IPS-11a (cell line): ENCODE results near the gene HSPA1A.

Source experiments
- H3K4me3 ChIP-seq: one replicate; pipeline ENCODE4 v1.5.1; 2013; ENCODE audit warnings: low read depth, low read length, control low read depth

The HSPA1A gene

DNA sequence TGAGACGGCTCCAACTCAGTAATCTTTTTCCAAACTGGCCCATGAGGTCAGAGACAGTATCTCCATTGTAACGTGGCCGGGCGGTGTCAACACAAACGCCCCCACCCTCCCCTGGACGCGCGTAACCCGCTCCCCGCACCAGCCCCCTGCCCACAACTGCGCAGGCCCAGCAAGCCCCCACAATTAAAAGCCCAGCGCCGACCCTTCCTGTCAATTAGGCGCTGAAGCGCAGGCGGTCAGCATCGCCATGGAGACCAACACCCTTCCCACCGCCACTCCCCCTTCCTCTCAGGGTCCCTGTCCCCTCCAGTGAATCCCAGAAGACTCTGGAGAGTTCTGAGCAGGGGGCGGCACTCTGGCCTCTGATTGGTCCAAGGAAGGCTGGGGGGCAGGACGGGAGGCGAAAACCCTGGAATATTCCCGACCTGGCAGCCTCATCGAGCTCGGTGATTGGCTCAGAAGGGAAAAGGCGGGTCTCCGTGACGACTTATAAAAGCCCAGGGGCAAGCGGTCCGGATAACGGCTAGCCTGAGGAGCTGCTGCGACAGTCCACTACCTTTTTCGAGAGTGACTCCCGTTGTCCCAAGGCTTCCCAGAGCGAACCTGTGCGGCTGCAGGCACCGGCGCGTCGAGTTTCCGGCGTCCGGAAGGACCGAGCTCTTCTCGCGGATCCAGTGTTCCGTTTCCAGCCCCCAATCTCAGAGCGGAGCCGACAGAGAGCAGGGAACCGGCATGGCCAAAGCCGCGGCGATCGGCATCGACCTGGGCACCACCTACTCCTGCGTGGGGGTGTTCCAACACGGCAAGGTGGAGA is at the start of gene HSPA1A, which contains the start of gene HSPA1L:
Gene HSPA1A, plus strand, starts transcription at position 519 of the 814 bp plus-strand sequence. Its CDS starts 214 bp downstream, at position 733.
Gene HSPA1L, minus strand, starts transcription at position 259 of the 814 bp plus-strand sequence. CDS start 3,311 bp downstream, outside the sequence.
- peak within 1 kb of the TSS; percentile 35 for H3K4me3 ChIP-seq

DNA sequence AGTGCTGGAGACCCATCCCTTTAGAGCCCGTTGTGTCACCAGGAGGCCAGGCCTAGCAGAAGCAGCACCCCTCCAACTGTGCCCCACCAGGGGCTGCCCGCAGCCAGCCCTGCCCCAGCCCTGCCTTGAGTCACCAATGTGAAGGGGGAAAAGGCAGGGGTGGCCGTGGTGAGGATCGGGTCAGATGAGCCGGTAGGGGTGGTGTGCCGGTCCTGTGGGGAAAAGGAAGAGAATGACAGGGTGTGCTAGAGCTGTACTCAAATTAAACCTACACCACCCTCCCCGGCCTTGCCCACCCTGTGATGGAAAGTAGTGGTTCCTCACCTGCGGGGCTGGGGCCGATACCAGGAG is 49.8 kb upstream of the HSPA1A start:
- no peak overlapping the region for H3K4me3 ChIP-seq

GRCh38 chr6:31765910-31766794 is 49.2 kb upstream of the HSPA1A start:
- H3K4me3 ChIP-seq: no peak overlapping the region

- no peak overlapping the region for H3K4me3 ChIP-seq
Observed at GRCh38 chr6:31767096-31767645, 48.2 kb upstream of the HSPA1A start.

DNA sequence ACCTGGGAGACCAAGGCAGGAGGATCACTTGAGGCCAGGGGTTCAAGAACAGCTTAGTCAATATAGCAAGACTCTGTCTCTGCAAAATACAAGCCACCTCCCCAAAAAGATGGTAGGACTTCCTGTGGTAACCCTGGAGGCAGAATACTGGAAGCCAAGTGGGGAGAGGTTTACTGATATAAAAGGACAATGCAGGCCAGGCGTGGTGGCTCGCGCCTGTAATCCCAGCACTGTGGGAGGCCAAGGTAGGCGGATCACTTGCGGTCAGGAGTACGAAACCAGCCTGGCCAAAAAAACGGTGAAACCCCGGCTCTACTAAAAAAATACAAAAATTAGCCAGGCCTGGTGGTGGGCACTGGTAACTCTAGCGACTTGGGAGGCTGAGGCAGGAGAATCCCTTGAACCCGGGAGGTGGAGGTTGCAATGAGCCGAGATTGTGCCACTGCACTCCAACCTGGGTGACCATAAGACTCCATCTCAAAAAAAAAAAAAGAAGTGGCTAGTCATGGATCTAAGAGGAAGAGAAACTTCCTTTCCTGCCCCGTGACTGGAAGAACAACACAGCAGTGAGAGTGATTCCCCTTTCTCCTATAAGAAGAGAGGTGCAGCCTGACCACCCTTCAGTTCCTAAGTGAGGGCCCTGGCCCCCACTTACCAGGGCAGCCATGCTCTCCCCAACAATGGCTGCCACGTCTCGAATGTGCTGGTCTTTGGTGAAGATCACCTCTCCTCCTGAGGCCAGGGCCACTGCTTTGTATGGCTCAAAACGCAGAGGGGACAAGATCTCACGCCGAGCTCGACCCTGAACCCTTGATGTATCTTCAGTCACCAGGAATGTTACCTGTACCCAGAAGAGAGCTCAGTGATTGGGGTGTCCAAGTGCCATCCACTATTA is 46.7 kb upstream of the HSPA1A start:
- no peak overlapping the region for H3K4me3 ChIP-seq

DNA sequence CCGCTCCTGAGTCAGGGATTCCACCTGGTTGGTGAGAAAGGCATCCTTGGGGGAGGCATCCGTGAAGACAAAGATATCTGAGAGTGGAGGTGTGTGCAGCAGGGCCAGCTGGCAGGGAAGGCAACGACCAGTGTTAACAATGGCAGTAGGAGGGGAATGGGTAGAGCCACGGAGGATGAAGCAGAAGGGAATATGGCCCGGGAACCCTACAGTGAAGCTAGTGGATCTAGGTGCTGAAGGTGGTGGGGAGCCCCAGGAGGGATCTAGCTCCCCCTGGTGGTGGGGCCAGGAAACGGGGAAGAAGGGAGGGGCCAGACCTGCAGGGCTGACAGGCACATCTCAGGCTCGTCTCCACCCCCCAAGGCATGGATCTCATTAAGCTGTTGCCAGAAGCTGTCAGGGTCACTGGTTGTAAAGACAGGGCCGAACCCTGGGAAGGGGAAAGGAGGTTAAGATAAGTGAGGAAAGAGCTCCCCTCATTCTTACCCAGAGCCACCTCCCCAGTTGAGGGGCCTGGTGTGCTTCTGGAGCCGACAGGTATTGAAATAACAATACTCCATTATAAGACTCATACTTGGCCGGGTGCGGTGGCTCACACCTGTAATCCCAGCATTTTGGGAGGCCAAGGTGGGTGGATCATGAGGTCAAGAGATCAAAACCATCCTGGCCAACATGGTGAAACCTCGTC is 45.5 kb upstream of the HSPA1A start:
- no peak overlapping the region for H3K4me3 ChIP-seq

GRCh38 chr6:31770860-31771259 is 44.5 kb upstream of the HSPA1A start:
- no peak overlapping the region for H3K4me3 ChIP-seq

DNA sequence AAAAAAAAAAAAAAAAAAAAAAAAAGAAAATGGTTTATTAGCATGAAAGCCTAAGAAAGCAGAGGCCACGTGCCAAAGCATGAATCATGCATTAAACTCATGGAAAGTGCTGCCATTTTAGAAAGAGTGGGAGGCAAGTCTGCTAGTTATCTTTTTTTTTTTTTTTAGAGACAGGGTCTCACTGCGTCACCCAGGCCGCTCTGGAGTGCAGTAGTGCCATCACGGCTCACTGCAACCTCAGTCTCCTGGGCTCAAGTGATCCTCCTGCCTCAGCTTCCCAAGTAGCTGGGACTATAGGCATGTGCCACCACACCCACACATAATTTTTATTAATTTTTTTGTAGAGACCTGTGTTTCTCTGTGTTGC is 43.4 kb upstream of the HSPA1A start:
- no peak overlapping the region for H3K4me3 ChIP-seq

GRCh38 chr6:31775184-31775583 is 40.2 kb upstream of the HSPA1A start:
- H3K4me3 ChIP-seq: no peak overlapping the region

- no peak overlapping the region for H3K4me3 ChIP-seq
Observed at GRCh38 chr6:31775633-31776484, 39.5 kb upstream of the HSPA1A start.

- no peak overlapping the region for H3K4me3 ChIP-seq
Observed at GRCh38 chr6:31776485-31776988, 38.8 kb upstream of the HSPA1A start.

DNA sequence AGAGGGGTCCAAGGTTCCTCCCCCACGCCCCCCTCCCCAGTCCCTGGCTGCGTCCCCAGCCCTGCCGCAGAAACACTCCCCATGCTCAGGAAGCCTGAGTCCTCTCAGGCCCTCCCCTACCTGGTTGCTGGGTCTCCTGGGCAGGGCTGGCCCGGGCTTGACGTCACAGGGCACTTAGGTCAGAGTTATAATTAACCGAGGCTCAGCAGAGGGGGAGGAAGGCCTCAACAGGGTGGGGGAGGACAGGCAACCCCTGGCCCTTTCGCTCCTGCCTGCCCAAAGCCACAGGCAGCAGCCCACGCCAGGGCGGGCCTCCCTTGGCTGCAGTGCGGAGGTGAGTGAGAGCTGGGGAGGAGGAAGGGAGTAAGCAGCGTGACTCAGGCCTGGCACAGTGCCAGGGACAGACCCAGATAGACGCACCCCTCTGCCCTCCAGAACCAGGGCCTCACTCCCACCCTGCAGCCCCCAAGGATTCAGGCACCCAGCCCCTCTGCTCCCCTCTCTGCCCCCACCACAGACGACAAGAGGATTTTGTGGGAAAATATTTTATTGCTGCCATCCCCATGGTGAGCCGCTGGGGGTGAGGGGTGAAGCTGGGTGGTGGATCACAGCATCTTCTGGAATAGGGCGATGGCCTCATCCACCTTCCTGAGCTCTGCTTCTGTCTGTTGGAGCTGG is 38.2 kb upstream of the HSPA1A start, which contains the start of gene VWA7:
Gene VWA7, minus strand, starts transcription at position 340 of the 678 bp plus-strand sequence. CDS start 549 bp downstream, outside the sequence.
- H3K4me3 ChIP-seq: no peak within 1 kb of the TSS

DNA sequence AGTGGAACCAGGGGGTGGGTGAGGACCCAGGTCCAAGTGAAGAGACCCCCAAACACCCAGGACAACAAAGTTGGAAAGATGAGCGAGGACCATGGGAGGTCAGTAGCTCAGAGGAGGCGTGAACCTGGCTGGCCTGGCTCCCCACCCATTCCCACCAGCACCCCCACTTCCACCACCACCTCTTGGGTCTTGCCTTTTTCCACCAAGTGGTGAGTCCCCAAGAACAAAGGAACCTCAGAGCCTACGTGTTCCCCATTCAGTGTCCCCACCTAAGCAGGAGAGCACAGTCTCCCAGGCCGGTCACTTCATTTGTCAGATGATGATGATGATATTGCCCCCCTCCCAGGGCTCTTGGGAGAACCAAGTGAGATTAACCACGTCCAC is 37.7 kb upstream of the HSPA1A start:
- H3K4me3 ChIP-seq: no peak overlapping the region

DNA sequence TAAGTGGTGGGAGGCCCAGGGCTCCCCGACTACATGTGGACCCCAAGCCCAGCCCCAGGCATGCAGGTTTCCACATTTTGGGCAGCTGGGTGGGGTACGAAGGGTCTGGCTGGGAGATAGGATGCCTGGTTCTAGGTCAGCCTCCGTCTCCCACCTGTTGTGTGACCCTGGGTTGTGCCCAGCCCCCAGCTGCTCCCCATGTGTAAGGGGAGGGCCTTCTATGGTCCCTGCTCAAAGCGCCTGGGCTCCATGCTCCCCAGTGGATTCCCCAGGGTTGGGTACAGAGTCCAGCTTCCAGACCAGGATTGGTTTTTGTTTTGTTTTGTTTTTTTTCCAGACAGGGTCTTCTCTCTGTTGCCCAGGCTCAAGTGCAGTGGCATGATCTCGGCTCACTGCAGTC is 37.1 kb upstream of the HSPA1A start:
- no peak overlapping the region for H3K4me3 ChIP-seq

DNA sequence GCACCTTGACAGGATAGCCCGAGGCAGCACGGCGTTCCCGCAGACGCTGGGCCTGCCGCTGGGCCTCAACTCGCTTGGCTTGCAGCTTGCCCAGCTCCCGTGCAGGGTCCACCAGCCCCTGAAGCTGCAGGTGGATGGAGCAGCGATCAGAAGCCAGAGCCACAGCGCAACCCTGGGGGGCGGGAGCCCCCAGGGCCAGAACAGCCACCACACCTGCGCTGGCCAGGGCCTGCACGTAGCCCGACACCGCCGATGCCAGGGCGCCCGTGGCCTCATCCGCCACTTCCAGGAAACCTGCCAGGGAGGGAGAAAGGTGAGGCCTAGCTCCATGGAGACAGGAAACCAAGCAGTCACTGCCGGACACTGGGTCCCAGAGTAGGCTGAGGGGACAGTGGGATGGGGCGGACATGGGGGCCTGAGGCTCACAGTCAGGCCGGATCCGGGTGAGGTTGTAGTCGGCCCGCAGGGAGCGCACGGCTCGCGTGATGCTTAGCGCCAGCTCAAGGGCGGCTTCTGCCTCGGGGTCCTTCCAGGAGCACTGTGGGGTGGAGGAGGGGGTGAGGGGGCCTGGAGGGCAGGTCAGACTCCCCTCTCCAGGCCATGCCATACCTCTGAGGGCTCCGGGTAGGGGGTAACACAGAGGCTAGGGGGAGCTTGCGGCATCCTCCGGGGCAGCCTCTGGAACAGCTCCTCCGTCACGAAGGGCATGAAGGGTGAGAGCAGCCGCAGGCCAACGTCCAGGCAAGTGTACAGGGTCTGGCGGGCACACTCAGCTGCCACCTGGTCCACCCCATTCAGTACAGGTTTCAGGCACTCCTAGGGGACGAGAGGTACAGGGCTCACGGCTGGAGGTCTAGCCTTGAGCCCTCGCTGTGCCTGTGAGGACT is 36.1 kb upstream of the HSPA1A start:
- H3K4me3 ChIP-seq: no peak overlapping the region

- no peak overlapping the region for H3K4me3 ChIP-seq
Observed at GRCh38 chr6:31779908-31780307, 35.4 kb upstream of the HSPA1A start.

- H3K4me3 ChIP-seq: no peak overlapping the region
Observed at GRCh38 chr6:31780507-31781243, 34.7 kb upstream of the HSPA1A start.
